Stimulated activated CD4-positive, alpha-beta T cell treated with anti-CD3 and anti-CD28 coated beads, TNF-alpha, amount 100 ng/mL, for 48 hours (primary cell): ENCODE measurements around the gene CALML5.
"Not testable (repeated sequence)": the region's sequence is repeated elsewhere in the genome, so short reads cannot be mapped to it uniquely, and the experiment has no call there.

Experiments
- DNase-seq, 3 donors: peaks; one replicate each; pipeline ENCODE4 v3.0.0-alpha.2; 2020; ENCODE audit warnings: low read depth in 3 of 3

CALML5 gene

DNA sequence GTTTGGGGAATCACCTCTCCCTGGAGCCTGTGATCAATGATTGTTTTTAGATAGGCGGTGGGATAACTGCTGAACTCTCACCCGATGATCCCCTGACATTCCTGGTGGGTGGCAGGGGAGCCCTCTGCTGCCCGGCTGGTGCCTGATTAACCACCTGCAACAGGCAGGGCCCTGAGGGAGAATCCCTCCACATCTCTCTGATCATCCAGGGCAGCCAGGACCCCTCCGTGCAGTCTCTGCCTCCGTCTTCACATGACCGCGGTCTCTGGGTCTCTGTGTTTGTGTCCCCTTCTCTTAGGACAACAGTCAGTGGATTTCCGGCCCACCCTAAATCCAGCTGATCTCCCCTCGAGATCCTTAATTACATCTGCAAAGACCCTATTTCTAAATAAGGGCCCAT lies 17.4 kb downstream of the CALML5 start:
- DNase-seq: no peak

DNA sequence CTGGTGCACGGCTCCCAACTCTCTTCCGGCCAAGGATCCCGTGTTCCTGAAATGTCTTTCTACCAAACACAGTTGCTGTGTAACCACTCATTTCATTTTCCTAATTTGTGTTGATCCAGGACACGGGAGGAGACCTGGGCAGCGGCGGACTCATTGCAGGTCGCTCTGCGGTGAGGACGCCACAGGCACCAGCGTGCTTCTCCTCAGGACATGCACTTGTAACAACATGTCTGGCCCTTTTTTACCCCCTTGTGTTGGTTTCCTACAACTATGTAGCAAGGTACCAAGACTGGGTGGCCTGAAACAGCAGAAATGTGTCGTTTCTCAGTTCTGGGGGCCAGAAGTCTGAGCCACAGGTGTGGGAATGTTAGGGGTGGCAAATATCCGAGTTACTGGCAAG lies 18.2 kb downstream of the CALML5 start:
- no peak for DNase-seq

DNA sequence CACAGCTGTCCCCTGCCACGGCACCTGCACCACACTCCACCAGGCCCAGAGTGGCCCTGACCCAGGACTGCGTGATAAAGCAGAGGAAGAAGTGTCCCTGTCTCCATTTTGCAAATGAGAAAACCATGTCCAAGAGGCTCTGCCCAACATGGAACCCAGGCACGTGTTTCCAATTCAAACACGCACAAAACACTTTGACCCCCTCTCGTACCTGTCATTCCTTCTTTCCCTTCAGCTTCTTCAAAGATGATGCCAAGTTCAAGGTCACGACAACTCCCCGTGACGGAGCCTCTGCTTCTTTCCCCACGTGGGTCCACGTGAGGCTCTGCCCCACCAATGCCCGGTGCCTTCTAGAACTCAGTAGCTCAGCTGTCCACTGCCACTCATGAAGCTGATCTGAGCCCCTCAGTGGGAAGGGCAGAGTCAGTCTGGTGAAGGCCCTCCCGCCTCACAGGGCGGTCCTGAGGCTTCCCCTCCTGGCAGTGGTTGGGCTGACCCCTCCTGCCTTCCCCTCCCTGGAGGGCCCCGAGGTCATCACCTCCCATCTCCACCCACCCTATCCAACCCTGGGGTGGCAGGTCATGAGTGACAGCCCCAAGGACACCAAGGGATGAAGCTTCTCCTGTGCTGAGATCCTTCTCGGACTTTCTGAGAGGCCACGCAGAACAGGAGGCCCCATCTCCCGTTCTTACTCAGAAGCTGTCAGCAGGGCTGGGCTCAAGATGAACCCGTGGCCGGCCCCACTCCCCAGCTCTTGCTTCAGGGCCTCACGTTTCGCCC lies 19.0 kb downstream of the CALML5 start:
- DNase-seq: no peak

DNA sequence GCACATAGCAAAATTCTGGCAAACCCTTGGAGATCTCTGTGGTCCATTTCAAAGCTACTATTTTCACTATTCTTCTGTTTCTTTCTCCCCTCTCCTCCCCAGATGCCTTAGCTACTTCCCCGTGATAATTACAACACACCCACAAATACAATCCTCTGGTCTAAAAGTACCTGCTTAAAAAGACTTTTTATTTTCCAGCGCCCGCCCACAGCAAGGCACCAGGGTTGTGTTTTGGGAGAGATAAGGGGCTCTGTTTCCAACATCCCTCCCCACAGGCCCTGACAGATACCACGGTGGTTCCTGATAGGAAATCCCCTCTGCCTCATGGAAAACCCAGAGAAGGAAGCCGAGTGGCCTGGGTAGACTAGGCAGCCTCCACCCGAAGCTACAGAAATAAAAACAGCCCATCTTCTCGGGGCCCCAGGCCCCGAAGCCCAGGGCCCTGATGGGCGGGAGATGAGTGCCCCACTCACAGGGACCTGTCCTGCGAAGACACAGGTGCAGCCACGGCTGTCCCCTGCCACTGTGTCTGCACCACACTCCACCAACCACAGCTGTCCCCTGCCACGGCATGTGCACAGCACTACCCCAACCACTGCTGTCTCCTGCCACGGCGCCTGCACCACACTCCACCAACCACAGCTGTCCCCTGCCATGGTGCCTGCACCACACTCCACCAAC lies 19.7 kb downstream of the CALML5 start:
- DNase-seq: no peak

DNA sequence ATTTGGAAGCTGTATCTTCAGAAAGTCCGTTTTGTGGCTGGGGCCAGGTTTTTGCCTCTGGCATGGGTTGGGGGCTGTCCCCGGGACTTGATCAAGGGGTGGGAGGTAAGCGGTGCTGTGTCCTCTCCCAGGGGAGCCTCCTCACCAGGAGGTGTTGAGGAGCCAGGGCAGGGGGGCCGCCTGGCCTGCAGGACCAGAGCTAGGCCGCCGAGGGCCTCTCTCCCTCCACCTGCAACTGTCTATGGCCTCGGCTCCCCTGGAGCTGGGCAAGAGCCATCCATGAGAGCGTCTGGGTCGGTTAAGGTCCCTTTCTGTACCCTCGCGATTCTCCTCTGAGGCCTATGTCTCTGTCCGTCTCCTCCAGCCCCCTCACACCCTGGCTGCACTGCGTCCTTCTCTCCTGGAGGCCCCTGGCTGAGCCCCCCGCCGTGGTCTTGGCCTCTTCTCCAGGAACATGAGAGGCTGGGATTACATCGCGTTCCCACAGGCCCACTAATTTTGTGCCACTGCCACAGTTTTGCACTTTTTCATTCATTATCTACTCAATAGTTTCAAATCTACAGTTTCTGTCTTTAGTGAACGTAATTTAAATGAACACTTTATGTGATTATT lies 20.6 kb downstream of the CALML5 start:
- DNase-seq: no peak

DNA sequence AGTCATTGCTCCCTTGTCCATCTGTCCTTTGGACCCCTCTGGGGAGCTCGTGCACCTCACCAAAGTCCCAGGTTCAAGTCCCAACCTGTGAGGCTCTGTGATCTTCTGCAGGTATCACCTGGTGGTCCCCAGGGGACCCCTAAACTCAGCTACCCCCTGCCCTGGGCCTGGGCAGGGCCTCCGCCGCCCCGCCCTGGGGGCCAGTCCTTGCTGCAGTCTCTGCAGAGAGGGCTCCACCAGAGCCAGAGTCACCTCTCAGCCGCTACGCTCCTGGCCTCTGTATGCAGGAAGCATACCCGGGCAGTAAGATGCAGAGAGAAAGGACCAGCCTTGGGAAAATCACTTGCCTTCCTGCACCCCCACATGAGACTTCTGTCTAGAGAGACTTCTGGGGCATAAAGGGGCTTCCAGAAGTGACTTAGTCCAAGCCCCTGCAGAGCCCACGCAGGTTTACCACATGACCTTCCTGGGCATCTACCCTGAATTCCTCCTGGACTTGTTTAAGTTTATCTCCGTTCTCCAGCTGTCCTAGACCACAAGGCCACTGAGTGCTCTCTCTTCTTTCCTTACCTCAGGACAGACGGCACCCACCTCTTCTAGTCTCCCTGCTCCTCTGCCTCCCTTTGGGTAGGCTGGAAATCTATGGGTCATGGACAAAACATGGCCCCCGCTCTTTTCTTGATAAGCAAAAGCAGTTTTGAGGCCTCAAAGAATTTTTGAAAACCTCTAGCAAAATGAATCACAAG lies 21.2 kb downstream of the CALML5 start:
- no peak for DNase-seq

DNA sequence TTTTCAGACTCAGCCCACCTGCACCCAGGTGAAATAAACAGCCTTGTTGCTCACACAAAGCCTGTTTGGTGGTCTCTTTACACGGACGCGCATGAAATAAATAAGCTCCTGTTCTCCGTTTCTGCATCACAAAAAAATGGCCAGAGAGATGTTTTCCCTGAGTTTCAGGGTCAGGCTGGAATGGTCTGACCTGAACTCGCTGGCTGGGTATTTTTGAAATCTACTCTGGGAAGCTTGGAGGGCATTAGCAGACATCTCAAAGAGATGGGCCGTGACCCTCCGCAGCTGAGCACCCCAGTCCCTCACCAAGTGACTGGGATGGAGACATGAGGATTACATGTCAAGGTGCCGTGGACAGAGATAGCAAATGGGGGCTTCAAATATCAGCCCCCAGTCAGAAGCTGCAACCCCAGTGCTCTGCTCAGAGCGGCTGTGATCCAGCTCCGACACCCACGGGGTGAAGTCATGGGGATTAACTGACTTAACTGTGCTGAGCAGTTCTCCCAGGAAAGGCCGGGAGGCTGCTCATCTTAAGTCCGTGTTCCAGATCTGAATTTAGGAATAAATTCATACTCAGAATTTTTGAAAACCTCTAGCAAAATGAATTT lies 22.3 kb downstream of the CALML5 start:
- no peak for DNase-seq

DNA sequence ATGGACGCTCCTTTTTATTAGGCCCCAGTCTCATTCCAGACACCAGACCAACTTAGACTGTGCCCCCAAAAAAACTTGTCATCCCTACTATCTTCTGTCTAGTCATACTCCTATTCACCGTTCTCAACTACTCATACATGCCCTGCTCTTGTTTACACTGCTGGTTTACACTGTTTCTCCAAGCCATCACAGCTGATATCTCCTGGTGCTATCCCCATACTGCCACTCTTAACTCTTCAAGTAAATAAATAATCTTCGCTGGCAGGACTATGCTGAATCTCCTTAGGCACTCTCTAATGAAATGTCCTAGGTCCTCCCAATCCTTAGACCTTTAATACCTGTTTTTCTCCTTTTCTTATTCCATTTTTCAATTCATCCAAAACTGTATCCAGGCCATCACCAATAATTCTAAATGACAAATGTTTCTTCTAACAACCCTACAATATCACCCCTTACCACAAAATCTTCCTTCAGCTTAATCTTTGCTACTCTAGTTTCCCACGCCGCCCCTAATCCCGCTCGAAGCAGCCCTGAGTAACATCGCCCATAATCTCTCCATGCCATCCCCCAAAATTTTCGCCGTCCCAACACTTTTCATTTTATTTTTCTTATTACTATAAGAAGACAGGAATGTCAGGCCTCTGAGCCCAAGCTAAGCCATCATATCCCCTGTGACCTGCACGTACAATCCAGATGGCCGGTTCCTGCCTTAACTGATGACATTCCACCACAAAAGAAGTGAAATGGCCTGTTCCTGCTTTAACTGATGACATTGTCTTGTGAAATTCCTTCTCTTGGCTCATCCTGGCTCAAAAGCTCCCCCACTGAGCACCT lies 23.2 kb downstream of the CALML5 start:
- not testable (repeated sequence) for DNase-seq

DNA sequence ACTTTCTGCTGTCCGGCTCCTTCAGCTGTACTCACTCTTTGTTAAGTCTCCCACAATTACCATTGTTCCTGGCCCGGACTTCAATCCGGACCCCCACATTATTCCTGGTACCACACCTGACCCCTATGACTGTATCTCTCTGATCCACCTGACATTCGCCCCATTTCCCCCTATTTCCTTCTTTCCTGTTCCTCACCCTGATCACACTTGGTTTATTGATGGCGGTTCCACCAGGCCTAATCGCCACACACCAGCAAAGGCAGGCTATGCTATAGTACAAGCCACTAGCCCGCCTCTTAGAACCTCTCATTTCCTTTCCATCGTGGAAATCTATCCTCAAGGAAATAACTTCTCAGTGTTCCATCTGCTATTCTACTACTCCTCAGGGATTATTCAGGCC lies 24.3 kb downstream of the CALML5 start:
- not testable (repeated sequence) for DNase-seq

DNA sequence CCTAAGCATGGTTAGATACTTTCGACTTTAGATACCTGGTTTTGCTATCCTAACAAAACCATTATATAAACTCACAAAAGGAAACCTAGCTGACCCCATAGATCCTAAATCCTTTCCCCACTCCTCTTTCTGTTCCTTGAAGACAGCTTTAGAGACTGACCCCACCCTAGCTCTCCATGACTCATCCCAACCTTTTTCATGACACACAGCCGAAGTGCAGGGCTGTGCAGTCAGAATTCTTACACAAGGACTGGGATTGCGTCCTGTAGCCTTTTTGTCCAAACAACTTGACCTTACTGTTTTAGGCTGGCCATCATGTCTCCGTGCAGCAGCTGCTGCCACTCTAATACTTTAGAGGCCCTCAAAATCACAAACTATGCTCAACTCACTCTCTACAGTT lies 24.7 kb downstream of the CALML5 start:
- DNase-seq: not testable (repeated sequence)

DNA sequence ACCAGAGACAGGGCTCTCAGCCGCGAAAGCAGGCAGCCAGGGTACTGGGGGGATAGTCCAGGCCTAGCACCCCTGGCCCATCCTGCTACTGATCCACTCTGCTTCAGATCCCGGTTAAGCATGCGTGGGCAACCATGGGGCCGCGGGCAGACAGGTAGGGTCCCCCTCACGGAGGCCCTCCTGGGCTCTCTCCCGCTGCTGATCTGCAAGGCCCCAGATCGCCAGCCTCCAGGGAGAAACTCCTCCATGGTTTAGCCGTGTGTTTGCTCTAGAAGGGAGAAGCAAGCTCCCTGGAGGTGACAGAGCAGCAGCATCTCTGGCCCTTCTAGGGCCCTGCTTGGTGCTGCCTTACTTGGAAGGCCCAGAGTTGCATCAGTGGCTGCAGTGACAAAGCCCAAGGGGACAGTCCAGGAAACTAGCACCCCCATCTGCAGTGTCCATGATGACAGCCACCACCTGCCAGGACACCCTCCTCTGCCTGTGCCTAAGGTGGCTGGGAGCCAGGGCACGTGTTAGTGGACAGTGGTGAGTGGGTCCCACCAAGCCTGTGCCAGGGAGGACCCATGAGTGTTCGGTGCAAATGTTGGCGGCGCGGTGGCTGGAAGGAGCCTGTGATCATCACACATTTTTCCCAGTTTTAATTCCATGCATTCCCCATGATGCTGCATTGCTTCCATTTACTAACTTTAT lies 29.2 kb downstream of the CALML5 start:
- DNase-seq: no peak

DNA sequence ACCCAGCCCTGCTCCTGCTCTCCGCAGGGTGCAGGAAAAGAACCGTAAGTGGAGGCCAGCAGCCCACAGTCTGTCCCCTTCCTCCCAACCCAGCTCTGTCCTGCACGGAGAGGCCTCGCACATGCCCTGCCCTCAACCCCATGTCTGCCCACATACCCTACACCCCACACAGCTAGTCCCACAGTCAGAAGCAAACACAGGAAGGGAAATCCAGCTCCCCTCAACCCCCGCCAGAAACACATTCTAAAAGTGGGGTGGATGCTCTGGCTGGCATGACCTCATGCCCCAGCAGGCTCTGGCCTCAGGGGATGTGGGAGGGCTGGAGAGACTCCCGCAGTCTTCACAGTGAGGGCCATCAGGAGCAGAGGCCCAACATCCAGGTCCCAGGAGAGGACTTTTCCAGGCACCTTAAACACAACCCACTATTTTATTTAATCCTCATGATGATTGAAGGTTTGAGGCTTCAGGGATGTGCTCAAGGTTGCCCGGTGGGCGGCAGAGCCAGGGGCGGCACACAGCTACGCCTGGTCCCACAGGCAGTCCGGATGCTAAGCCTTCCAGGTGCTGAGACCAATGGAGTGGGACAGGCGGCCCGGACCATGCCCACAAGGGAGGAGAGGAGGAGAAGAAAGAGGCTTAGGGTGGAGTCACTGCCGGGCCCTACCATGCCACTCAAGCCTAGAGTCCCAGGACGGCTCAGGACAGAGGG lies 29.9 kb downstream of the CALML5 start:
- no peak for DNase-seq

DNA sequence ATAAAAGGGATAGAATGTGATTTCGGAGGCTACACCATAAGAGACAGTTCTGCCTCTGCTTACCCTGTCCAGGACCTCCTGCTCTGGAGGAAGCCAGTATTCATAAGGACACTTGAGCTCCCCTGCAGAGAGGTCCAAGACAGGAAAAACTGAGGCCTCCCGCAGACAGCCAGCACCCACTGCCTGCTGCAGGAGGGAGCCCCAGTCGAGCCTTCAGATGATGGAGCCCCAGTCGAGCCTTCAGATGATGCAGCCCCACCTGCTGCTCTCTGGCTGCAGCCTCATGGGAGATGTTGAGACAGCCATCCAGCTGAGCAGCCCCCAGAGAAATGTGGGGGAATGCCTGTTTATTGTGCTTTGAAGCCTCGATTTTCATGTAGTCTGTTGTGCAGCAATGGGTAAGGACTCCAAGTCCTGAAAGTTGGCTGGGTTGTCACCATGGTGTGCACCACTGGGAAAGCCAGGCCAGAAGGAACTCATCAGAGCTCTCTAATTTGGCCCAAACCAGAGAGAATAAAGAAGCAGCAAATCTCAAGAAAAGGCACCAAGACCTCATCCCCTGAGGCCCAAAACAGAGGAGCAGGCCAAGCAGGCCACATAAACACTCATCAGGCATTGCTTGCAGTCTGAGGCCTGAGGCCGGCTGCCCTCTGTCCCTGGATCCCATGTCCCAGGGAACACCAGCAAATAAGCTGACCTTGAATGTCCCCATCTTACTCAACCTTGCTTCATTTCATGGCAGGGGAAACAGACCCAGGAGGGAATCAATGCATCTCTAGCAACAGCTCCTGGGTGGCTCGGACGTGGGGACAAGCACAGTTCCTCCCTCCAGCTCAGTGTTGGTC lies 30.9 kb downstream of the CALML5 start:
- no peak for DNase-seq

DNA sequence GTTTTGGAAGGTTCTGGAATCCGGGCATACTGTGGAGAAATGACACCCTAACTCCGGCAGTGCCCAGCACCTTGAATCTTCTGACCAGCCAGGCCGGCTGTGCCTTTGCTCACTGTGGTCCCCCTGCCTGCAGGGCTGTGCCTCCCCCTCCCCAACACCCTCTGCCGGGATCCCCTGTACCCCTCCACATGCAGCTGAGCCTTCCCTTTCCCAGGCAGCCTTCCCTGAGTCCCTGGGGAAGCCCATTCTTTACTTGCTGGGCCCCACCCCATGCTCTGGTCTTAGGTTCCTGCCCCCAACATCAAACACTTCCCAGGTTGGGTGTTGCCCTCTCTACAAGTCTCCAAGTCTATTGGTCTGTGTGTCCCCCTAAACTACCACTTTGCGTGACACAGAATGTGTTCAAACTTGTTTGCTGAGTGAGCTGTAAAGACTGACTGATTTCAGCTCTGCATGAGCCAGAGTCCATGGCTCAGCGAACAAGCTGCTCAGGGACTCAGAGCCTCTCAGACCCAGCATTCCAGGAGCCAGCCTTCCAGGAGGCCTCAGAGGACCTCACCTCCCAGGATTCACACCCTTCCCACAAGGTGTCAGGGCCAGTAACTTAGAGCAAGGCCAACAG lies 31.6 kb downstream of the CALML5 start:
- no peak for DNase-seq

DNA sequence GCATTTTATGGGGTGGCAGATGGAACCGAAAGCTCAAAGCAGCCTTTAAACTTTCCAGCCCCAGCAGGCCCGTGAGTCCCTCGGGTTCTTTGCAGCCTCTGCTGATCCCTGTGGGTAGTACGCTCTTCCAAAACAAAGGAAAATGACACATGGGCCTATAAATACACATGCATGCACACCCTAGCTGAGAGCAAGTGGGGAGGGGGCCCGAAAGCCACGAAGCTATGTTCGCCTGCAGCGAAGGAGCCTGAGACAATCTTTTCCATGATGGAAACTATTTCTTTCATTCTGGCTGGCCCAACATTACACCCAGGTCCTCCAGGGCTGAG lies 32.2 kb downstream of the CALML5 start:
- no peak for DNase-seq

DNA sequence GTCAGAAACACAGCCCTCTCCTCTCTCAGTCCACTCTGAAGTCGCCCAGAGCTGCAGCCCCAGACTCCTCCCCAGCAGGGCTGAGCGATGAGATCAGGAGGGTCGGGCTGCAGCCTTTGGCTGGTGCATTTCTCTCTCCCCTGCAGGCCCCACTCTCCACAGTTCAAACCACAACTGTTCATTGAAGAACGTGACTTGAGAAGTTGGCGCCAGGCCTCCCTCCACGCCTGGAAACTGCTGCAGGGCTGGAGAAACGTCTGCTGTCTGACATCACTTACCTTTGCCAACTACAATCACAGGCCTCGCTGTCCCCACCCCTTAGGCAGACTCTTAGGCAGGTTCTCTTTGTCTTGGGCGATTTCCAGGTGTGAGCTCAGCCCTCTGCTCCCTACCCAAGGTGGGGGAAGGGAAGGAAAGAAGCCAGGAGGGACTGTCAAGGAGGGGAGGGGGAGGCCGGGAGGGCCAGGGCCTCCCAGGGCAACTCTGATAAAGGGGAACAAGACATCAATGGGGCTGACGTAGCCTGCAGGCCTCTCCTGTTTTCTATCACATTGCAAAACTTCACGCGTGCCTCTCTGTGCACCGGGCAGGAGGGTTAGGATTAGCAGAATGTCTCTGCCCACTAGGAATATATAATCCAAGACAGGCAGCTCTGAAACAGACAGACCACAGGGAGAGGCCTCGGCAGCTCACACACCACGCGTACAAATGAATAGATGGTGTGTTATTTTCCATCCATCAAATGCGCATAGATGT lies 32.7 kb downstream of the CALML5 start:
- DNase-seq: no peak

DNA sequence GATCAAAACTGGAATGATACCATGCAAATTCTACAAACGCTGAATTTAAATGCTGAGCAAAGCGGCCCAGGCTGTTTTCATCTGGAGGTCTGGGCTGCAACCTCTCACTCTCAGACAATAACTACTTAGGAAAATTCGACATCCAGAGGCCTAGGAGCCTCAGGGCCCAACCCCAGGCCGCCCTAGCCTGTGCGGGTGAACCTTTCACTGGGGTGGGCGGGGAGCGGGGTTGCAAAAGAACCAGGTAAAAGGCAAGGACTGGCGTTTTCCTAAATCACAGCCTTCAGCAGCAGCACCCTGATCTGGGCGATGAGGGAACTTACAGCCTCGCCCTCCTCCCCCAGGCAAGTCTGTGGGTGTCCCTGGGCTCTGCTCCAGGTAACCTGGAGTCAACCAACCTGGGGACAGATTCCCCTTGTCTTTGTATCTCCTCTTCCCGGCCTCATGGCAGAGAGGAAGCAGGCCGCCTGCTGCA lies 33.4 kb downstream of the CALML5 start:
- DNase-seq: no peak

DNA sequence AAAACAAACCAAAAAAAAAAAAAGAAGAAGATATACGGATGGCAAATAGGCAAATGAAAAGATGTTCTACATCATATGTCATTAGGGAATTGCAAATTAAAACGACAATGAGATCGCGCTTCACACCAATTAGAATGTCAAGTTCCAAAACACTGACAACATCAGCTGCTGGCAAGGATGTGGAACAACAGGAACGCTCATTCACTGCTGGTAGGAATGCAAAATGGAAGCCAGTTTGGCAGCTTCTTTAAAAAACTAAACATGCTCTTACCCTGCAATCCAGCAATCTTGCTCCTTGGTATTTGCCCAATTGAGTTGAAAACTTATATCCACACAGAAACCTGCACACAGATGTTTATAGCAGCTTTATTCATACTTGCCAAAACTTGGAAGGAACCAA lies 34.8 kb downstream of the CALML5 start:
- DNase-seq: no peak
